HG03575 (cell line): ENCODE results near the gene NCOA4.
"Not testable (repeated sequence)": the region's sequence is repeated elsewhere in the genome, so short reads cannot be mapped to it uniquely, and the experiment has no call there.

Source experiments
- ATAC-seq: cut with Tn5 transposase; IDR thresholded peaks from one replicate; pipeline ENCODE4 v1.9.1; 2021; ENCODE audit not compliant: unreplicated experiment, insufficient number of reproducible peaks, low FRiP score; ENCODE audit errors: extremely low read depth

The NCOA4 gene

GRCh38 chr10:46025406-46025805 is 5.0 kb downstream of the NCOA4 start:
- no peak for ATAC-seq

GRCh38 chr10:46024948-46025347 is 5.5 kb downstream of the NCOA4 start:
- no peak for ATAC-seq

- ATAC-seq = peak; percentile 51
These were observed 7.3 kb downstream of the NCOA4 start for GRCh38 chr10:46022978-46023702.

GRCh38 chr10:46020344-46020657 is 10.1 kb downstream of the NCOA4 start:
- no peak for ATAC-seq

- no peak for ATAC-seq
These were observed 10.7 kb downstream of the NCOA4 start for GRCh38 chr10:46019569-46020343.

GRCh38 chr10:46019177-46019528 is 11.3 kb downstream of the NCOA4 start:
- ATAC-seq = no peak

- no peak for ATAC-seq
These were observed 11.8 kb downstream of the NCOA4 start for GRCh38 chr10:46018453-46019176.

GRCh38 chr10:46017733-46018132 is 12.7 kb downstream of the NCOA4 start:
- ATAC-seq = no peak

GRCh38 chr10:46016811-46017210 is 13.6 kb downstream of the NCOA4 start:
- ATAC-seq = no peak

- no peak for ATAC-seq
These were observed 14.2 kb downstream of the NCOA4 start for GRCh38 chr10:46016190-46016589.

GRCh38 chr10:46014683-46015405 is 15.6 kb downstream of the NCOA4 start:
- no peak for ATAC-seq

- no peak for ATAC-seq
These were observed 16.2 kb downstream of the NCOA4 start for GRCh38 chr10:46014206-46014605.

GRCh38 chr10:46012746-46013145 is 17.7 kb downstream of the NCOA4 start:
- no peak for ATAC-seq

- no peak for ATAC-seq
These were observed 24.2 kb downstream of the NCOA4 start for GRCh38 chr10:46006219-46006618.

- no peak for ATAC-seq
These were observed 25.0 kb downstream of the NCOA4 start for GRCh38 chr10:46005383-46005782.

- ATAC-seq = no peak
These were observed 25.5 kb downstream of the NCOA4 start for GRCh38 chr10:46004963-46005362.

- no peak for ATAC-seq
These were observed 27.3 kb downstream of the NCOA4 start for GRCh38 chr10:46002916-46003693.

- ATAC-seq = not testable (repeated sequence)
These were observed 28.2 kb downstream of the NCOA4 start for GRCh38 chr10:46002189-46002687.
